CD14-positive monocyte (primary cell): ENCODE measurements around the gene PTPN20. TPM values are rescaled to one million over a fixed set of nuclear protein-coding genes. Genes with fewer than 3 reads are reported as not detected.

Experiments used
- DNase-seq, 3 donors: peaks; one replicate each; pipeline ENCODE4 v3.0.0-alpha.2; 2011 to 2022
- H2AFZ ChIP-seq: 2 replicates; pipeline ENCODE4 v1.6.0; 2012; ENCODE audit warnings: mild to moderate bottlenecking, low read depth, low read length, inconsistent platforms; ENCODE audit not compliant: insufficient read depth, poor library complexity, severe bottlenecking
- H3K27ac ChIP-seq, 2 donors: 1 replicate in 1 of 2; 2 replicates in 1 of 2; pipeline ENCODE4 v1.5.1; 2012 to 2013; ENCODE audit warnings: low read length in 2 of 2, control low read depth in 1 of 2, inconsistent platforms in 1 of 2, low read depth in 1 of 2, mild to moderate bottlenecking in 1 of 2
- H3K27me3 ChIP-seq, 2 donors: one replicate each; pipeline versions ENCODE4 v1.6.0 to v1.6.1; 2011 to 2013; ENCODE audit warnings: low read length in 2 of 2; ENCODE audit not compliant: control insufficient read depth in 2 of 2, insufficient read depth in 2 of 2
- H3K36me3 ChIP-seq, 2 donors: replicated peaks in 1 of 2; 1 replicate in 1 of 2; 2 replicates in 1 of 2; pipeline versions ENCODE4 v1.5.1 to v1.6.1; 2012 to 2013; ENCODE audit warnings: low read length in 2 of 2, control low read depth in 1 of 2, inconsistent platforms in 1 of 2, mild to moderate bottlenecking in 1 of 2; ENCODE audit not compliant: insufficient read depth in 2 of 2, control insufficient read depth in 1 of 2
- H3K4me1 ChIP-seq, 2 donors: 1 replicate in 1 of 2; 2 replicates in 1 of 2; pipeline versions ENCODE4 v1.5.1 to v1.6.1; 2012 to 2013; ENCODE audit warnings: low read length in 2 of 2, control low read depth in 1 of 2, inconsistent platforms in 1 of 2, mild to moderate bottlenecking in 1 of 2, moderate library complexity in 1 of 2; ENCODE audit not compliant: insufficient read depth in 2 of 2, control insufficient read depth in 1 of 2
- H3K4me2 ChIP-seq: replicated peaks from 2 replicates; pipeline ENCODE3; 2012; ENCODE audit warnings: low read length, moderate library complexity, mild to moderate bottlenecking; ENCODE audit not compliant: poor library complexity, severe bottlenecking; ENCODE audit errors: extremely low read depth
- H3K4me3 ChIP-seq, 3 experiments: fragments of 200-600 bp in 1 of 3; sonication (generic) in 1 of 3; replicated peaks in 1 of 3; 1 replicate in 2 of 3; 2 replicates in 1 of 3; pipeline ENCODE4 v1.5.1; 2011 to 2013; ENCODE audit warnings: low read length in 3 of 3, mild to moderate bottlenecking in 3 of 3, control low read depth in 2 of 3, low read depth in 2 of 3, inconsistent platforms in 1 of 3, moderate library complexity in 1 of 3
- H3K79me2 ChIP-seq: 2 replicates; pipeline ENCODE4 v1.6.0; 2012; ENCODE audit warnings: mild to moderate bottlenecking, control low read depth, inconsistent platforms, low read length, moderate library complexity; ENCODE audit not compliant: insufficient read depth
- H3K9ac ChIP-seq: 2 replicates; pipeline ENCODE4 v1.6.0; 2017; ENCODE audit warnings: low read length, mild to moderate bottlenecking; ENCODE audit not compliant: insufficient read depth, poor library complexity, severe bottlenecking
- H3K9me3 ChIP-seq, 2 donors: replicated peaks in 1 of 2; 1 replicate in 1 of 2; 2 replicates in 1 of 2; pipeline versions ENCODE4 v1.5.1 to v1.6.1; 2012 to 2013; ENCODE audit warnings: low read length in 2 of 2, control low read depth in 1 of 2; ENCODE audit not compliant: control insufficient read depth in 1 of 2, insufficient read depth in 1 of 2
- H4K20me1 ChIP-seq: 2 replicates; pipeline ENCODE4 v1.6.0; 2012; ENCODE audit warnings: mild to moderate bottlenecking, low read length, control low read depth, moderate library complexity; ENCODE audit not compliant: insufficient read depth
- H3K27ac Mint-ChIP-seq, 7 donors: one replicate each; pipeline ENCODE4 v1.8.0; 2020; ENCODE audit warnings: mild to moderate bottlenecking in 7 of 7, mixed read lengths in 7 of 7, moderate library complexity in 6 of 7, inconsistent platforms in 2 of 7
- H3K27me3 Mint-ChIP-seq, 3 donors: one replicate each; pipeline ENCODE4 v1.8.0; 2021 to 2022; ENCODE audit warnings: low read depth in 3 of 3, mild to moderate bottlenecking in 3 of 3, mixed read lengths in 3 of 3, moderate library complexity in 3 of 3, inconsistent platforms in 1 of 3
- H3K36me3 Mint-ChIP-seq, 2 donors: one replicate each; pipeline ENCODE4 v1.8.0; 2020; ENCODE audit warnings: mixed read lengths in 2 of 2, inconsistent platforms in 1 of 2, mild to moderate bottlenecking in 1 of 2
- H3K4me1 Mint-ChIP-seq: one replicate; pipeline ENCODE4 v1.8.0; 2020; ENCODE audit warnings: mild to moderate bottlenecking, mixed read lengths
- H3K4me3 Mint-ChIP-seq, 2 donors: one replicate each; pipeline ENCODE4 v1.8.0; 2020; ENCODE audit warnings: mild to moderate bottlenecking in 2 of 2, mixed read lengths in 2 of 2, moderate library complexity in 1 of 2
- H3K9me3 Mint-ChIP-seq, 7 donors: one replicate each; pipeline ENCODE4 v1.8.0; 2020 to 2022; ENCODE audit warnings: mixed read lengths in 7 of 7, mild to moderate bottlenecking in 6 of 7, moderate library complexity in 6 of 7, inconsistent platforms in 2 of 7
- CTCF ChIP-seq: fragments of 200-600 bp; IDR thresholded peaks from one replicate; pipeline ENCODE4 v1.8.0; 2022; ENCODE audit warnings: antibody characterized with exemption, mild to moderate bottlenecking
- WGBS: methylation state at CpG from one replicate; pipeline ENCODE4 v1.1.5; 2013; ENCODE audit warnings: missing lambda C conversion rate; ENCODE audit not compliant: insufficient coverage; 5-methylcytosine and 5-hydroxymethylcytosine counted together
- intact Hi-C, 2 donors: fragments of 100-400 bp; cut with micrococcal nuclease; formaldehyde crosslinking; loops; one replicate each; pipeline versions ENCODE4 v1.15.0 to v1.15.1; 2023
- polyA plus RNA-seq, 3 donors: library from polyadenylated mRNA; depleted of rRNA in 1 of 3; unstranded in 2 of 3; stranded (reverse) in 1 of 3; fragments of 300-500 nt in 2 of 3; fragments of >200 nt in 1 of 3; fragmentation: Illumina TruSeq in 2 of 3; gene quantifications; 1 replicate in 2 of 3; 2 replicates in 1 of 3; pipeline ENCODE4 v1.2.3, GENCODE V29; 2012 to 2021

The PTPN20 gene
- polyA plus RNA-seq, 3 donors: 0.04 TPM; not detected in 2

GRCh38 chr10:47051741-47052238, 140.6 kb downstream of the PTPN20 start:
- no peaks in the 10 kb centered on the region for H3K9me3 Mint-ChIP-seq
- peaks cover 2 to 5% (median 4%) of the 10 kb centered on the region in 3 donors for H3K27me3 Mint-ChIP-seq
- no peaks in the 10 kb centered on the region for H3K36me3 ChIP-seq
- H3K4me3 ChIP-seq: no peak overlapping the region
- no peak overlapping the region for H3K27ac Mint-ChIP-seq
- H3K4me1 Mint-ChIP-seq: peaks cover 17% of the 10 kb centered on the region
- TF ChIP-seq CTCF: no peak
- DNase-seq: no peak
- H4K20me1 ChIP-seq: no peaks in the 10 kb centered on the region
- no peak overlapping the region for H3K4me2 ChIP-seq
- peaks cover 0 to 2% of the 10 kb centered on the region in 2 donors for H3K4me1 ChIP-seq
- H3K79me2 ChIP-seq: no peaks in the 10 kb centered on the region
- no peak overlapping the region for H3K4me3 Mint-ChIP-seq
- H3K9ac ChIP-seq: no peak overlapping the region
- no peak overlapping the region for H3K27ac ChIP-seq
- 100% methylated on average over 3 of the region's 5 CpGs for WGBS
- H3K36me3 Mint-ChIP-seq: no peaks in the 10 kb centered on the region
- intact Hi-C loops: no loop called here
- no peaks in the 10 kb centered on the region for H3K27me3 ChIP-seq
- H3K9me3 ChIP-seq: no peaks in the 10 kb centered on the region
- no peak overlapping the region for H2AFZ ChIP-seq
